Stimulated activated CD4-positive, alpha-beta T cell treated with anti-CD3 and anti-CD28 coated beads, TNF-alpha, amount 100 ng/mL, for 24 hours (primary cell): ENCODE results near the gene TMEM250.

Experiments
- DNase-seq, 3 experiments: peaks; one replicate each; pipeline ENCODE4 v3.0.0-alpha.2; 2020; ENCODE audit warnings: low read depth in 3 of 3

TMEM250 gene

GRCh38 chr9:136132512-136133050 is 13.9 kb upstream of the TMEM250 start:
- DNase-seq = no peak

DNA sequence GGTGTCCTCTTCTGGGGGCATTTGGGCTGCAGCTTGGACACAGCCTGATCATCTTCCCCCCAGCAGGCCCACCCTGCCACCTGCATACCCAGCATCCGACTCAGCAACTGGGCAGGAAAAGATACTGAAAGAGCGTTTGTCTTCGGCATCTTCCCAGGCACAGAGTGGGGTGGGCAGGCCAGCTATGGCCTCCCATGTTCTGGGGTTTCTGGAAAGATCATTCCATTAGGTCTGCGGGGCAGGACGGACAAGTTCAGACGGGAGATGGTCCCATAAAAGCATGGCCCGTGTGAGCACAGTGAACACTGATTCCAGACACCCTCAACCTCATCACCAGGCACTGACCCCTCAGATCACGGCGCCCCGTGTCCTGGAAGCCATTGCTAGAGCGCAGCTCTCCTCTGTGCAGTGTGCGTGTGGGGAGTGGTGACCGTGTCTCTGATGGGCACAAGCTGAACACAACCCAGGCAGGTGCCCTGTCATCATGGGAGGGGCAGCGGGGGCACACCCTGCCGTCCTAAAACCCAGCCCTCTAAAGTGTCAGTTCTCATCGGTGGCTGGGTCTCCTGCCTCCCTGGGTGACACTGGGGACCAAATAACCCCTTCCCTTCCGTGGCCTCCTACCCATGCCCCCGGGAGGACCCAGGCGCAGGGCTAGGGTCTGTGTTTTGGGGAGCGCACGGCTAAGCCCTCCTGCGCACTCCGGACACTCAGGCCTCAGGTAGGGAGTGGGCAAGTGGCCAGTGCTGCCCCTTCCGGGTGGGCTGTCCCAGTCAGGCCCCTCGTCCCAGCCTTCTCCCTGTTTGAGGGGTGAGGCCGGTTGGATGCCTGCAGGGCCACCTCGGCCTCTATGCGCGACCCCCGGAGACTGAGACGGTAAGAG is 13.2 kb upstream of the TMEM250 start:
- no peak for DNase-seq

DNA sequence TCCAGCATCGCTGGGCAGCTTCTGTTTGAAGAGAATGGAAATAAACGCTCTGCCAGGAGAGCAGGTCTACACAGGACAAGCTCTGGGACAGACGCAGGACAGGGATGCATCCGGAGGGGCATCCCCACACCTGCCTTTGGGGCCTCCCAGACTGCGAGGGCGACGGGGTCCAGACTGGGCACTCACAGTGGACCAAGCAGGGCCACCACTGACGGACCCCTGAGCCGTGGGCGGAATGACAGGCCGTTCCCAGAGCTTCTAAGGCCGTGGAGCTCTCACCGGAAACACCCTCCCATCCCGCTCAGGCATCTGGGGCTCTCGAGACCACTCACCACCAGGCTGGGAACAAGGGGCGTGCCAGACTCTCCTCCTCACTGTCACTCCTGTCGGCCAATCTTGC is 10.5 kb upstream of the TMEM250 start:
- DNase-seq = no peak

DNA sequence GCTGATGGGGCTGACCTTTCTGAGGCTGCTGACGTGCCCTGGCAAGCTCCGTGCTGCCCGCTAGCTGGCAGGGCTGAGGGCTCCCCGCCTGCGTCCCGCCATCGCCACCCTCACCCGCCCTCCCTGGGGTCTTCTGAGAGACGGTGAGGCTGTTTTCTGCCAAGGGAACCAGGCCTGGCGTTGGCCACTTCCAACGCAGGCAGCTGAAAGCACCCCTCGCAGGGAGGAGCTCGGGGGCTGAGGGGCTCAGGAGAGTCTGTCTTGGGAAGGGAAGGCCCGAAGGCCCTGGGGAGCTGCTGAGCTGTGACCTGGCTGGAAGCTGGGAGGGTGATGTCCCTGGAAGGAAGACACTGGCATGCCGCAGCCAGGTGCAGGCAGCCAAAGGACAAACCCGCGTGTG is 9.8 kb upstream of the TMEM250 start:
- DNase-seq = no peak

GRCh38 chr9:136127313-136127712 is 8.6 kb upstream of the TMEM250 start:
- DNase-seq = no peak

- no peak for DNase-seq
Observed at GRCh38 chr9:136124976-136125692, 6.5 kb upstream of the TMEM250 start.

- DNase-seq = peak; percentile 53 to 75 (median 67)
Observed at GRCh38 chr9:136122425-136123383, 4.0 kb upstream of the TMEM250 start.

DNA sequence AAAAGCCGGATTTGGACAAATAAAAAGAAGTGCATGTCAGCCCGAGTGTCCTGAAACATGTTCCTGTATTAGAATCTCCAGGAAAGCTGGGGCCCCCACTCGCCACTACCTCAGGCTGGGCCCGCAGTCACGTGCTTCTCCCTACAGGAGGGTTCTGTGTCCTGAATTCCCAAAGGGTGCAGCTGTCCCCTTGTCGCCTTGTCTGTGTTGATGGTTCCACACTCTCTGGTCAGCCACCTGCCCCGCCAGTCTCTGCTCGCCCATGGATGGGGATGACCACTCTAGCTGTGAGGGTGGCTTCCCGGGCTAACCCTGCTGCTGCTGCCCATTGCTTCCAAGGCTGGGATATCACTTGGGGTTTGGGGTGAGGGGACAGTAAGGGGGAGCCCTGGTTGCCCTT is 3.1 kb upstream of the TMEM250 start:
- no peak for DNase-seq

DNA sequence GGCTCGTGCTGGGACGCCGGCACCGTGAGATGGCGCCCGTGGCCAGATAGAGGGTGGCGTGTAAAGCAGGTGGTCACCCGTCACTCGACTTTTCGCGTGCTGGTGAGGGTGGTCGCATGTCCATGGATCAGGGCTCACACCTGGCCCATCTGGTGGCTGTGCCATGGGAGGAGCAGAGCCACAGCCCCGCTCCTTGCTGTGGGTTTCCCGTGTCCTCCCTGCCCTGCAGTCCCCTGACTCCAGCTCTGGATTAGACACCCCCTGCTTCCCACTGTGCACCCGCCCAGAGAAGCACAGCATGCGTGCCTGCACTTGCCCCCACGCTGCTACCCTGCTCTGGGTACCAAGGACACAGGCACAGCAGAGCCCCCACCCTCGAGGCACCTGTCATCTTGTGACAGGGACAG is 1.8 kb upstream of the TMEM250 start:
- DNase-seq = no peak

DNA sequence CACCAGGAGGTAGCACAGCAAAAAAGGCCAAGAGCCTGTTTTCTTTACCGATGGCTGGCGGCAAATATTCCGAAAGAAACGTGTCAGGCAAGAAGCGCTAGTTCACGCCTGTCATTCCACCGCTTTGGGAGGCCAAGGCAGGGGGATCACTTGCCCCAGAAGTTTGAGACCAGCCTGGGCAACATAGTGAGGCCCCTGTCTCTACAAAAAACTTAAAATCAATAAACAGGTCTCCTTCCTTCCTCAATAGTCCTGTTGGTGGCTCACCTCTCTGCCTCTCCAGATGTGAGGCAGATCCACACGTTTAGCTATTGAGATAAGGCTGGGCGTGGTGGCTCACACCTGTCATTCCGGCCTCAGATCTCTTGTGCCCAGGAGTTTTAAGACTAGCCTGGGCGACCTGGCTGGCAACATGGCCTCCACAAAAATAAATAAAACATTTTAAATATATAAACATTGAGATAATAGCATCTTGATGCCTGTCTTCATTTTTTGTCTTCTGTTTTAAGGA is 1.3 kb upstream of the TMEM250 start:
- DNase-seq = no peak

GRCh38 chr9:136119061-136119882 is 597 bp upstream of the TMEM250 start:
- peak in 1 of 3 experiments; percentile 36 for DNase-seq

- no peak for DNase-seq
Observed at GRCh38 chr9:136117916-136118319, 757 bp downstream of the TMEM250 start.

- DNase-seq = peak in 1 of 3 experiments; percentile 46
Observed at GRCh38 chr9:136117291-136117915, 1.3 kb downstream of the TMEM250 start.

DNA sequence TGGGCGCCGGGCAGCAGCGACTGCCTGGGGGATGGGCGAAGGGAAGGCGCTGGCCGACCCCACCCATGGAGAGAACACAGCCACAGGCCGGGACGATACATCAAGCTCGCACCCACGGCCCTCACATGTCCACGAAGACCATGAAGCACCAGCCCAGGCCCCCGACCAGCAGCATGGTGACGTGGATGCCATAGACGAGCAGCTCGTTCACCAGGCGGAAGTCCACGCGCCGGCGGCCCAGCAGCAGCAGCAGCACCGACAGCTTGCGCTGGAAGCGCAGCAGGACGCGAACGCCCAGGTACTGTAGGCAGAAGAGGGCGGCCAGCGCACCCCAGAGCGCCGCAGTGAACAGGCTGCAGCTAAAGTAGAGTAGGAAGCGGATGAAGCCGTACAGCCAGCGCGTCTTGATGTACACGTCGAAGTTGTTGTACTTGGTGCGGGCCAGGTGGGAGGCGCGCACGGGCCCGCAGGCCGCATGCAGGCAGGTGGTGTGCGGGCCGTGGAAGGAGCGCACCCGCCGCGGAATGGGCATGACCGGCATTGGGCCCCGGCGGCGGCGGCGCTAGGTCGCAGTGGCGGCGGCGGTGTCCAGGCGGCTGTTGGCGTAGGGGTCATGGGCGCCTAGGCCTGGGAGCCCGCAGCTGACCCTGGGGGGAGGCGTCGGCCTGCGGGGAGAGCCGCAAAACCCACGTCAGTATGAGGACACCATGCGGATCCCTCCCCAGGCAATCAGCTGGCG is 2.1 kb downstream of the TMEM250 start:
- no peak for DNase-seq

DNA sequence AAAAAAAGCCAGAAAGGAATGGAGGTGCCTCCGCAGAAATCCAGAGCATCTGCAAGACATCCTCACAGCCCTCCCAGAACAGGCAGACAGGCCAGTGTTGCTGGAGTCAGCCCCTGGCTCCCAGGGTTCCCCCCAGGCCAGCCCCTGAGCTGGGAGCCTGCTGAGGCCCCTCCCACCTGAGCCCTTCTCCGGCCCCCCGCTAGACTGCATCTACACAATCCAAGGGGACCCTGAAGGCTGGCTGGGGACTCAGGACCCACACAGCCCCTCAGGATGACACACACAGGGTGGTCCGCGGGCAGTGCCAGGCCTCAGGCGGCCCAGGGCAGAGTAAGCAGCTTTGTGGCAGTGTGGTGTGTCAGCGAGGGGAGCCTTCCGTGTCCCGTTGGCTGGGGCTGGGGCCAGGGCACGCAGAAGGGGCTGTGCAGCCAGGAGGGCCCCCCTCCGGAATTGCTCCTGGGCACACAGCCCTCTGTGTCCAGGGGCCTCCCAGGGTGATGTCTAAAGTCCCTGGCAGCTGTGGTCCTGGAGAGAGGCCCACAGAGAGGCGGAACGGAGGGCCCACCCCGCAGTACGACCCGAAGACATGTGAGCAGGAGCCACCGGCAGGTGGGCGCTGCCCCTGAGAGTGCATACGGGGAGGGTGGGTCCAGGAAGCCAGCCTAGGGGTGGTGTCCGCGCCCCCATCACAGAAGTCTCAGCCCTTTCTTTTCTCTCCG is 2.9 kb downstream of the TMEM250 start:
- DNase-seq = no peak

- no peak for DNase-seq
Observed at GRCh38 chr9:136115206-136115605, 3.5 kb downstream of the TMEM250 start.

- no peak for DNase-seq
Observed at GRCh38 chr9:136114610-136115009, 4.1 kb downstream of the TMEM250 start.

GRCh38 chr9:136112541-136112940 is 6.1 kb downstream of the TMEM250 start:
- no peak for DNase-seq

GRCh38 chr9:136111910-136112309 is 6.8 kb downstream of the TMEM250 start:
- no peak for DNase-seq
